GM19395 (cell line): ENCODE data around the gene PTAFR.
"Not testable (repeated sequence)": the region's sequence is repeated elsewhere in the genome, so short reads cannot be mapped to it uniquely, and the experiment has no call there.

Experiments used
- ATAC-seq: cut with Tn5 transposase; IDR thresholded peaks from one replicate; pipeline ENCODE4 v1.9.1; 2021; ENCODE audit warnings: mild to moderate bottlenecking, moderate library complexity; ENCODE audit not compliant: unreplicated experiment

Gene PTAFR

GRCh38 chr1:28145728-28146127, 30.8 kb downstream of the PTAFR start:
- ATAC-seq: no peak

GRCh38 chr1:28144203-28145135, 32.0 kb downstream of the PTAFR start:
- peak; percentile 73 for ATAC-seq

- no peak for ATAC-seq
Measured at GRCh38 chr1:28143496-28144202, 32.8 kb downstream of the PTAFR start.

- no peak for ATAC-seq
Measured at GRCh38 chr1:28141685-28142084, 34.8 kb downstream of the PTAFR start.

- not testable (repeated sequence) for ATAC-seq
Measured at GRCh38 chr1:28139866-28140265, 36.6 kb downstream of the PTAFR start.

GRCh38 chr1:28139025-28139712, 37.3 kb downstream of the PTAFR start:
- no peak for ATAC-seq

- ATAC-seq: no peak
Measured at GRCh38 chr1:28136922-28137613, 39.4 kb downstream of the PTAFR start.

- no peak for ATAC-seq
Measured at GRCh38 chr1:28136169-28136921, 40.1 kb downstream of the PTAFR start.

GRCh38 chr1:28135371-28136168, 40.9 kb downstream of the PTAFR start:
- ATAC-seq: no peak

GRCh38 chr1:28134651-28135207, 41.8 kb downstream of the PTAFR start:
- no peak for ATAC-seq

GRCh38 chr1:28132171-28133167, 44.0 kb downstream of the PTAFR start:
- no peak for ATAC-seq

- ATAC-seq: no peak
Measured at GRCh38 chr1:28130901-28131300, 45.6 kb downstream of the PTAFR start.

GRCh38 chr1:28129150-28129549, 47.3 kb downstream of the PTAFR start:
- no peak for ATAC-seq

- ATAC-seq: peak; percentile 84
Measured at GRCh38 chr1:28127617-28128257, 48.8 kb downstream of the PTAFR start.

- no peak for ATAC-seq
Measured at GRCh38 chr1:28126783-28127490, 49.6 kb downstream of the PTAFR start.

- no peak for ATAC-seq
Measured at GRCh38 chr1:28126212-28126611, 50.3 kb downstream of the PTAFR start.
